Activated CD8-positive, alpha-beta T cell treated with anti-CD3 and anti-CD28 coated beads, Interleukin-2, amount 10 ng/mL, durations not matched to agents 7 days and 5 days (primary cell): Measurements from ENCODE around the gene SLC2A8. TPM values are rescaled to one million over a fixed set of nuclear protein-coding genes. Genes with fewer than 3 reads are reported as not detected.

Experiments used
- ATAC-seq: fragments of 150-1000 bp; cut with Tn5 transposase; one replicate; pipeline ENCODE4 v1.10.0; 2021; ENCODE audit warnings: moderate library complexity
- CTCF ChIA-PET: fragments of 350-600 bp; sonication (Branson Sonifier 250); formaldehyde crosslinking; loops from one replicate; lab custom pipeline; 2021; ENCODE audit warnings: antibody characterized with exemption; lab: Charles Lee
- POLR2A ChIA-PET: fragments of 350-600 bp; sonication (Branson Sonifier 250); formaldehyde crosslinking; loops from one replicate; lab custom pipeline; 2021; ENCODE audit warnings: antibody characterized with exemption; lab: Charles Lee
- DNase-seq: peaks from one replicate; pipeline ENCODE4 v3.0.0-alpha.2; 2020
- H3K27ac Mint-ChIP-seq: one replicate; pipeline ENCODE4 v1.8.0; 2021; ENCODE audit warnings: mild to moderate bottlenecking, mixed read lengths
- H3K27me3 Mint-ChIP-seq: one replicate; pipeline ENCODE4 v1.8.0; 2021; ENCODE audit warnings: low read depth, mixed read lengths
- H3K36me3 Mint-ChIP-seq: one replicate; pipeline ENCODE4 v1.8.0; 2021; ENCODE audit warnings: low read depth, mixed read lengths
- H3K4me1 Mint-ChIP-seq: one replicate; pipeline ENCODE4 v1.8.0; 2021; ENCODE audit warnings: low read depth, mixed read lengths
- H3K4me3 Mint-ChIP-seq: one replicate; pipeline ENCODE4 v1.8.0; 2021; ENCODE audit warnings: mild to moderate bottlenecking, mixed read lengths
- H3K9me3 Mint-ChIP-seq: one replicate; pipeline ENCODE4 v1.8.0; 2022; ENCODE audit warnings: mixed read lengths; ENCODE audit not compliant: insufficient read depth
- total RNA-seq, 2 experiments: library from RNA; stranded (reverse); gene quantifications; one replicate each; pipeline ENCODE4 v1.2.3, GENCODE V29; 2021

SLC2A8 gene
- total RNA-seq, 2 experiments from 2014 or later: 5.6 to 7.2 TPM

GRCh38 chr9:127361561-127361960 is 35.4 kb upstream of the SLC2A8 start:
- Mint-ChIP-seq H3K36me3 (no peaks in the 10 kb centered on the region), H3K27me3 (peaks cover 15% of the 10 kb centered on the region), H3K27ac (peak overlapping the region; percentile 65), H3K4me1 (peaks cover 17% of the 10 kb centered on the region), H3K4me3 (no peak overlapping the region), H3K9me3 (no peaks in the 10 kb centered on the region)
- ATAC-seq (peak; percentile 64), DNase-seq (peak; percentile 38)
- POLR2A ChIA-PET: no interaction called here
- CTCF ChIA-PET: interaction anchor here (1.3 kb wide), 1 partner anchor 94 kb away, joined by 4 read pairs; no protein-coding TSS in a partner anchor

GRCh38 chr9:127362829-127363228 is 34.1 kb upstream of the SLC2A8 start:
- CTCF ChIA-PET: interaction anchor here (1.6 kb wide), 1 partner anchor 93 kb away, joined by 4 read pairs; no protein-coding TSS in a partner anchor
- Mint-ChIP-seq H3K27me3 (peaks cover 15% of the 10 kb centered on the region), H3K36me3 (no peaks in the 10 kb centered on the region), H3K9me3 (no peaks in the 10 kb centered on the region), H3K27ac (no peak overlapping the region), H3K4me1 (peaks cover 17% of the 10 kb centered on the region), H3K4me3 (no peak overlapping the region)
- no peak for ATAC-seq
- POLR2A ChIA-PET: no interaction called here
- DNase-seq: no peak

GRCh38 chr9:127365461-127365860 is 31.5 kb upstream of the SLC2A8 start:
- CTCF ChIA-PET: interaction anchor here (0.8 kb wide), 1 partner anchor 32 kb away, joined by 3 read pairs; the partner anchor contains the start of gene SLC2A8
- POLR2A ChIA-PET: interaction anchor here (0.5 kb wide), 1 partner anchor 631 kb away, joined by 3 read pairs; no protein-coding TSS in a partner anchor

GRCh38 chr9:127366594-127366993 is 30.4 kb upstream of the SLC2A8 start:
- ChIA-PET CTCF (no interaction called here), POLR2A (no interaction called here)
- H3K9me3 Mint-ChIP-seq: no peaks in the 10 kb centered on the region
- peaks cover 7% of the 10 kb centered on the region for H3K4me1 Mint-ChIP-seq
- H3K27ac Mint-ChIP-seq: no peak overlapping the region
- no peak overlapping the region for H3K4me3 Mint-ChIP-seq
- ATAC-seq (no peak), DNase-seq (no peak)
- H3K27me3 Mint-ChIP-seq: peaks cover 41% of the 10 kb centered on the region
- no peaks in the 10 kb centered on the region for H3K36me3 Mint-ChIP-seq

More at GRCh38 chr9:127365461-127365860, 31.5 kb upstream of the SLC2A8 start:
- peaks cover 32% of the 10 kb centered on the region for H3K27me3 Mint-ChIP-seq
- no peak overlapping the region for H3K27ac Mint-ChIP-seq
- DNase-seq: no peak
- H3K4me1 Mint-ChIP-seq: peaks cover 13% of the 10 kb centered on the region
- H3K4me3 Mint-ChIP-seq: no peak overlapping the region
- no peaks in the 10 kb centered on the region for H3K36me3 Mint-ChIP-seq
- H3K9me3 Mint-ChIP-seq: no peaks in the 10 kb centered on the region
- no peak for ATAC-seq

DNA sequence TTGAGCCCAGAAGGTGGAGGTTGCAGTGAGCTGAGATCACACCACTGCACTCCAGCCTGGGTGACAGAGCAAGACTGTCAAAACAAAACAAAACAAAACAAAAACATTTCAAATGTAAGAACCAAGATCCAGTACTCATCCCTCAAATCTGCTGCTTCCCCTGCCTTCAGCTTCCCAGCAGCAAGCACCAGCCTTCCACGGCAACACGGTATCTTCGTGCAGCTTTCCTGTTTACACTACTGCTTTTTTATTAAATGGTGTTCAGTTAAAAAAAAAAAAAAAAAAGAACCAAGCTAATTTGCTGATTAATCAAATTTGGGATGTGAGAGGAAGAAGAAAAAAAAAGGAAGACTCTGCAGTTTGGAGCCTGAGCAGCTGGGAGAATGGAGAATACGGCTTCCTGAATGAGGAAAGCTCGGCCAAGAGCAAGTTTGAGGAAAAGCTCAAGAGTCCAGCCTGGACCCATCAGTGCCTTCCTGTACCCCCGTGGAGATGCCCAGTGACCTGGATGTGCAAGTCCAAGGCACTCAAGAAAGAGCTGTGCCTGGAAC is 28.0 kb upstream of the SLC2A8 start:
- ATAC-seq (no peak), DNase-seq (no peak)
- CTCF ChIA-PET: interaction anchor here (0.9 to 1.7 kb wide), 3 partner anchors 28 to 87 kb away, joined by 3 to 4 read pairs (median 3); partner anchors contain the start of gene SLC2A8
- Mint-ChIP-seq H3K36me3 (no peaks in the 10 kb centered on the region), H3K27ac (no peak overlapping the region), H3K4me1 (no peaks in the 10 kb centered on the region), H3K9me3 (no peaks in the 10 kb centered on the region), H3K4me3 (no peak overlapping the region), H3K27me3 (peaks cover 53% of the 10 kb centered on the region)
- POLR2A ChIA-PET: interaction anchor here (0.7 kb wide), 1 partner anchor 9 kb away, joined by 3 read pairs; no protein-coding TSS in a partner anchor

DNA sequence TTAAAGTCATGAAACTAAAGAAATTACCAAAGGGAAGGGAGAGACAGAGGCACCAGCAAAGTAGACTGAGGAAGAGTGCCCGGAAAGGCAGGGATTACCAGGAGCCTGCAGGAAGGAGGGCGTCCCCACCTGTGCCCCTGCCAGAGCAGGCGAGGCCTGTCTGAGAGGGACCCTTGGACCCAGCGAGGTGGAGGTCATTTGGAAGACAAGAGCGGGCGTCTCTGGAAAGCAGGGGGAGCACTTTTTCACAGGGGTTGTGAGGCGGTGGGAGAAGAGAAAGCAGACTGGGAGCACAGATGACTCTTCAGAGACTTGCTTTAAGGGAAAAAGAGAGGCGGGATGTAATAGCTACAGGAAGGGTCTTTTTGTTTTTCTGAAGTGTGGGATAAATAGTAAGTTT is 27.5 kb upstream of the SLC2A8 start:
- POLR2A ChIA-PET: interaction anchor here (0.7 kb wide), 1 partner anchor 9 kb away, joined by 3 read pairs; no protein-coding TSS in a partner anchor
- Mint-ChIP-seq H3K4me1 (no peaks in the 10 kb centered on the region), H3K27ac (no peak overlapping the region), H3K36me3 (no peaks in the 10 kb centered on the region), H3K4me3 (no peak overlapping the region), H3K9me3 (no peaks in the 10 kb centered on the region), H3K27me3 (peaks cover 49% of the 10 kb centered on the region)
- CTCF ChIA-PET: interaction anchor here (0.9 to 1.7 kb wide), 3 partner anchors 28 to 86 kb away, joined by 3 to 4 read pairs (median 3); partner anchors contain the start of gene SLC2A8
- DNase-seq (no peak), ATAC-seq (no peak)

DNA sequence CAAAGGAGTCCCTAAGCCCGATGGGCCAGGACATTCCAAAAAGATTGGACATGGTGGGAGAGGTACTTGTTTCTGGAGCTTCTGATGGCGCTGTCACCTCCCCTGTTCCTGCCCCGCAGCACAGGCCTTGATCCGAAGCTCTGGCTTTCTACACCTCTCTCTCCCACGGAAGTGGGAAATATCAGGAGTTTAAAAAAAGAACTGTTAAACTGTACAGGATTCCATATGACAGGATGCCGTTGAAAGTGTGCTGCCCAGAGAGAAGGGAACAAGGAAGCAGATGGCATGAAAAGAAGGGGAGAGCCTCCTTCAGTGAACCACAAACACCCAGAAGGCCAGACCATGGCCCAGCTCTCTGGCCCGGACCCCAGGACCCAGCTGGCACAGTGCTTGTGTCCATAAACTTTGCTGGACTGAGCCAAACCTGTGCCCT is 26.8 kb upstream of the SLC2A8 start:
- no peak for ATAC-seq
- H3K27ac Mint-ChIP-seq: no peak overlapping the region
- CTCF ChIA-PET: interaction anchor here (0.9 to 1.7 kb wide), 4 partner anchors 18 to 86 kb away, joined by 3 to 4 read pairs (median 3); partner anchors contain the start of gene SLC2A8
- no peaks in the 10 kb centered on the region for H3K4me1 Mint-ChIP-seq
- no peak overlapping the region for H3K4me3 Mint-ChIP-seq
- POLR2A ChIA-PET: interaction anchor here (0.6 to 1.0 kb wide), 2 partner anchors 29 to 1689 kb away, joined by 3 read pairs; no protein-coding TSS in a partner anchor
- H3K27me3 Mint-ChIP-seq: peaks cover 50% of the 10 kb centered on the region
- no peaks in the 10 kb centered on the region for H3K9me3 Mint-ChIP-seq
- no peaks in the 10 kb centered on the region for H3K36me3 Mint-ChIP-seq
- DNase-seq: no peak

- Mint-ChIP-seq H3K27me3 (peaks cover 56% of the 10 kb centered on the region), H3K36me3 (no peaks in the 10 kb centered on the region), H3K4me3 (no peak overlapping the region), H3K4me1 (no peaks in the 10 kb centered on the region), H3K9me3 (no peaks in the 10 kb centered on the region), H3K27ac (no peak overlapping the region)
- no peak for DNase-seq
- ChIA-PET POLR2A (interaction anchor here (0.6 to 1.1 kb wide), 3 partner anchors 28 to 1690 kb away, joined by 3 read pairs; partner anchors contain the start of gene LRSAM1), CTCF (interaction anchor here (1.5 kb wide), 1 partner anchor 17 kb away, joined by 3 read pairs; no protein-coding TSS in a partner anchor)
- no peak for ATAC-seq
These were observed 26.0 kb upstream of the SLC2A8 start for GRCh38 chr9:127370672-127371648.

DNA sequence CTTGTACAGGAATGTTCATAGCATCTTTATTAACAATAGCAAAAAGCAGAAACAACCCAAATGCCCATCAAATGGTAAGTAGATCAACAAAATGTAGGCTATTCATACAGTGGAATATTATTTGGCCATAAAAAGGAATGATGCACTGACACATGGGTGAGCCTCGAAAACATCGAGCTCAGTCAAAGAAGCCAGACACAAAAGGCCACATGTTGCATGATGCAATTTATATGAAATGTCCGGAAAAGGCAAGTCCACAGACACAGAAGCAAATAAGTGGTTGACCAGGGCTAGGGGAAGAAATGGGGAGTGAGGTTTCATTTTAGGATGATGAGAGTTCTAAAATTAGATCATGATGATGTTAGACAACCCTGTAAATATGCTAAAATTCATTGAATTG is 16.5 kb upstream of the SLC2A8 start:
- H3K4me1 Mint-ChIP-seq: no peaks in the 10 kb centered on the region
- DNase-seq (no peak), ATAC-seq (no peak)
- no peaks in the 10 kb centered on the region for H3K36me3 Mint-ChIP-seq
- H3K4me3 Mint-ChIP-seq: no peak overlapping the region
- H3K27me3 Mint-ChIP-seq: peaks cover 55% of the 10 kb centered on the region
- peaks cover 4% of the 10 kb centered on the region for H3K9me3 Mint-ChIP-seq
- CTCF ChIA-PET: no interaction called here
- POLR2A ChIA-PET: no interaction called here
- no peak overlapping the region for H3K27ac Mint-ChIP-seq

DNA sequence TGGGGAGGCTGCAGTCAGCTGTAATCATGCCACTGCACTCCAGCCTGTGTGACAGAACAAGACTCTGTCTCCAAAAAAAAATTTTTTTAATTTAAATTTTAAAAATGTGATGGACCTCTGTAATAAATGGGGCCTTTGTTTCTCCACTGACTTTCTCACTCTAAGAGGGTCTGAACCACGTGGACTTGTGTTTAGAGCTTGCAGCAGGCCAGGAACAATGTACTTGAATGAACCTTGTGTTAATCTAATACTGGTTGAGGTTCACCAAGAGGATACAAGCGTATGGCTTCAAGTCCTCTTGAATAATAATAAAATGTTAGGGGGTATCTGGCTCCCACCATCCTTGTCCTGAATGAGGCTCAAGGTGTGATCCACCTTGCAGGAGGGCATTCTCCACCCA is 14.4 kb upstream of the SLC2A8 start:
- ChIA-PET CTCF (no interaction called here), POLR2A (no interaction called here)
- Mint-ChIP-seq H3K27me3 (peaks cover 59% of the 10 kb centered on the region), H3K4me1 (no peaks in the 10 kb centered on the region), H3K27ac (no peak overlapping the region), H3K36me3 (no peaks in the 10 kb centered on the region), H3K9me3 (peaks cover 4% of the 10 kb centered on the region), H3K4me3 (no peak overlapping the region)
- no peak for DNase-seq
- no peak for ATAC-seq

DNA sequence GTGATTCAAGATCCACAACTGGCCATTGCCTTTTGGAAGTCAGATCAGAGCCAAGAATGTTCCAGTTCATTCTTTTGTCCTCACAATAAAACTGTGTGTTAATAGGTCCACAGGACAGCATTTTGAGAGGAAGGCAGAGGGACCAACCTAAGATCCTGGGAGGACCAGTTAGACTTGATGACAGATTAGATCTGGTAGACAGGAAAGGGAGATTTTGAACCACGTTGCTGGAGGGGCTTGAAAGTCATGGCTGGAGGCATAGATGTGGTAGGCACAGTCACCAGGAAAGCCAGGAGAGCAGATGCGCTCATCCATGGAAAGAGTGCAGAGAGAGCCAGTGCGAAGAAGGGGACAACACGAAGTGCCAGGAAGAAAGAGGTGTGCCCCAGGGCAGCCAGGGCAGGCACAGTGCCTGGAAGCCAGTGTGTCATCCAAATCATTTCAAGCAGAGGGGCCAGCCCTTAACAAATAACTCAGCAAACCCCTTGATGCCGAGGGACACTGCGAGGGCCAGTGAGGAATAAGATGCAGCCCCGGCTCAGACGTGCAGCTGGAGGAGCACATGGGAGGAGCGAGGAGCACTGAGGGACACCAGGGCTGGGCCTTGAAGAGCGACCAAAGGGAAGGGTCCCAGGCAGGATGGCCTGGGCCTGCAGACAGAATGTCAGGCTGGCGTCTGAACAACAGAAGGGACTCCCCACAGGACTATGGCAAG is 12.8 kb upstream of the SLC2A8 start:
- Mint-ChIP-seq H3K27ac (no peak overlapping the region), H3K9me3 (peaks cover 2% of the 10 kb centered on the region), H3K36me3 (no peaks in the 10 kb centered on the region), H3K27me3 (peaks cover 55% of the 10 kb centered on the region), H3K4me1 (peaks cover 15% of the 10 kb centered on the region), H3K4me3 (no peak overlapping the region)
- no peak for ATAC-seq
- DNase-seq: no peak
- POLR2A ChIA-PET: no interaction called here
- CTCF ChIA-PET: no interaction called here
